Activated T-helper 2 cell treated with anti-CD3 and anti-CD28 coated beads, Interferon-gamma antibody, Interleukin-2, Interleukin-4, amounts not matched to agents 10 μg/mL and 5 μg/mL and 100 μg/mL, durations not matched to agents 14 hours and 24 hours and 36 hours (primary cell): ENCODE measurements around the gene EPS8L1. TPM values are rescaled to one million over a fixed set of nuclear protein-coding genes. Genes with fewer than 3 reads are reported as not detected.
A peak's percentile ranks its signal among the peaks of the same experiment; 100 is the strongest.

Experiments
- DNase-seq: peaks from one replicate; pipeline ENCODE4 v3.0.0; 2021; ENCODE audit warnings: low spot score
- H3K27ac Mint-ChIP-seq: one replicate; pipeline ENCODE4 v1.8.0; 2021; ENCODE audit warnings: mixed read lengths
- H3K27me3 Mint-ChIP-seq: one replicate; pipeline ENCODE4 v1.8.0; 2021; ENCODE audit warnings: low read depth, mixed read lengths
- H3K36me3 Mint-ChIP-seq: one replicate; pipeline ENCODE4 v1.8.0; 2021; ENCODE audit warnings: low read depth, mixed read lengths
- H3K4me1 Mint-ChIP-seq: one replicate; pipeline ENCODE4 v1.8.0; 2021; ENCODE audit warnings: low read depth, mixed read lengths
- H3K4me3 Mint-ChIP-seq: one replicate; pipeline ENCODE4 v1.8.0; 2021; ENCODE audit warnings: low read depth, mild to moderate bottlenecking, moderate library complexity, mixed read lengths
- H3K9me3 Mint-ChIP-seq: one replicate; pipeline ENCODE4 v1.8.0; 2021; ENCODE audit warnings: mixed read lengths
- intact Hi-C: fragments of 100-400 bp; cut with micrococcal nuclease; formaldehyde crosslinking; loops from one replicate; pipeline ENCODE4 v1.15.1; 2023
- total RNA-seq: library from RNA; stranded (reverse); gene quantifications from 2 replicates; pipeline ENCODE4 v1.2.3, GENCODE V29; 2022

EPS8L1 gene
- total RNA-seq, 1 donor from 2014 or later, result 6.6 TPM

DNA sequence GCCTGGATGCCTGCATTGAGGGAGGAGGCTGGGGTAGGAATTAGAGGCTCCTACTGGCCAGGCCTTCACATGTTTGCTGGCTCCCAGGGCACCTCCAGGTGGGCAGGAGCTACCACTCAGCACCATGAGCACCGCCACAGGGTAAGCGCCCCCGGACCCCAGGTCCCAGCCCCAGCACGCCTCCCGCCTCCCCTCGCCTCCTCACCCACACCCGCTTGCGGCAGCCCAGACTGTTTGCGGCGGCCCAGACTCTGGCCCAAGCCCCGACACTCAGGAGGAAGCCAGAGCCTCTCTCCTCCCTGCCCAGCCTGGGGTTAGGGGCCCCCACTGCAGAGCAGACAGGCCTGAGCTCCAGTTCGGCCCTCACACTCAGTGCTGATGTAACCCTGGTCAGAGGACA, 652 bp downstream of the EPS8L1 start:
- intact Hi-C loops, result no loop called here
- H3K36me3 Mint-ChIP-seq, result peaks cover 4% of the 10 kb centered on the region

DNA sequence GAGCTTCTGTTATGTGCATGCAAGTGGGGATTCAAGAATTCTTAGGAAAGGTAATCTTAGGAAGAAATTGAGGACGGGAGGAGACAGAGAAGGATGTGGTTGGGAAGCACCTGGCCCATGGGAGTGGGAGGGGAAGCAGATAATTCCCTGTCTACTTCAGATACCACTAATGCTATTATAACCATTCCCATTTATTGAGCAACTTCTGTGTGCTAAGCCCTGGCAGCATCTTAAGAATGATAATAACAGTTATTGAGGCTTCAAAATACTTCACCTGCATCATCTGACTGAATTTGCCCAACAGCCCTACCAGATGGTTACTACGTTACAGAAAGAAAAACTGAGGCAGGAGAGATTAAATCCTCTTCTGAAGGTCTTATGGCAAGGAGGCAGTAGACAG, 1.4 kb downstream of the EPS8L1 start:
- no peak for DNase-seq
- H3K27me3 Mint-ChIP-seq, result peaks cover 9% of the 10 kb centered on the region
- peaks cover 9% of the 10 kb centered on the region for H3K4me1 Mint-ChIP-seq
- intact Hi-C loops, result no loop called here
- H3K9me3 Mint-ChIP-seq, result no peaks in the 10 kb centered on the region
- no peak overlapping the region for H3K27ac Mint-ChIP-seq
- H3K36me3 Mint-ChIP-seq, result peaks cover 4% of the 10 kb centered on the region
- no peak overlapping the region for H3K4me3 Mint-ChIP-seq

More for the DNA sequence above, 652 bp downstream of the EPS8L1 start:
- H3K4me3 Mint-ChIP-seq, result no peak overlapping the region
- no peaks in the 10 kb centered on the region for H3K9me3 Mint-ChIP-seq
- peaks cover 9% of the 10 kb centered on the region for H3K4me1 Mint-ChIP-seq
- no peak for DNase-seq
- H3K27me3 Mint-ChIP-seq, result peaks cover 11% of the 10 kb centered on the region
- no peak overlapping the region for H3K27ac Mint-ChIP-seq

DNA sequence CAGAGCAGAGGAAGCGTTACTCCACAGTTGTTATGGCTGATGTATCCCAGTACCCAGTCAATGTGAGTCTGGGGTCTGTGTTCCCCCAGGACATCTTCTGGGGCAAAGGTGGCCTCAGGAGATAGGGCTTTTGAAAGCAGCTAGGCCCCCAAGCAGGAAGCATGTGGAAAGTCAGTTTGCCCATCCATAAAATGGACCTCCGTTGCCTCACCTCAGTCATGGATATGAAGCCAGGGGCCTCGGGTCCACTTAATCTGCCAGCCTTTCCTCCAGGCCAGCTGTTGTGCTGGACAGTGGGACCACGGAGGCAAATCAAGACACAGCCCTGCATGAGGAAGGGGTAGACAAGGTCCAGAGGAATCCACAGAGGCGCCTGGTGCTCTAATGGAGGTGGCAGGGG, 3.3 kb downstream of the EPS8L1 start:
- no peak overlapping the region for H3K27ac Mint-ChIP-seq
- H3K9me3 Mint-ChIP-seq, result no peaks in the 10 kb centered on the region
- peaks cover 7% of the 10 kb centered on the region for H3K36me3 Mint-ChIP-seq
- DNase-seq, result no peak
- peaks cover 14% of the 10 kb centered on the region for H3K27me3 Mint-ChIP-seq
- H3K4me3 Mint-ChIP-seq, result peak overlapping the region; percentile 42
- intact Hi-C loops, result no loop called here
- peaks cover 16% of the 10 kb centered on the region for H3K4me1 Mint-ChIP-seq

DNA sequence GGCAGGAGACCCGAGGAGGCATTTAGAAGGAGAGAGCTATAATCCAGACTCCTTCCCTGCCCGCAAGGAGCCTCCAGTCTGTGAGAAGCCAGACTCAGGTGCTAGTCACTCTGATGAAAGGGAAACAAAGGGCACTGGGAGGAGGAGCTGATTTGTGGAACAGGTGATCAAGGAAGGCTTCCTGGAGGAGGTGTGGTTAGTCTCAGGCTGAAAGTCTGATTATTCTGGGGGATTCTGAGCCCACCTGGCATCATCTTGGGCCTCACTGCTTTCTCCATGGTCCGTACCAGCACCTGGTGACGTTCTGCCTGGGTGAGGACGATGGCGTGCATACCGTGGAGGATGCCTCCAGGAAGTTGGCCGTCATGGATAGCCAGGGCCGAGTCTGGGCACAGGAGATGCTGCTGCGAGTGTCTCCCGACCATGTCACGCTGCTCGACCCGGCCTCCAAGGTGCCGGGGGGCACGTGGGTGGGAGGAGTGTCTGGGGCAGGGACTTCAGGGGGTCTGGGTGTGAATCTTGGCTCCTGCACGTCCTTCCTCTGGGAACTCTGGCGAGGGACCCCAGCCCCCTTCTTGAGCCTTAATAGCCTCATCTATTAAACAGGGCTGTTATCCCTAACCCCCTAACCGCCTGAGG, 3.9 kb downstream of the EPS8L1 start:
- Mint-ChIP-seq H3K9me3 (no peaks in the 10 kb centered on the region), H3K4me3 (peak overlapping the region; percentile 79), H3K4me1 (peaks cover 16% of the 10 kb centered on the region), H3K27ac (no peak overlapping the region), H3K27me3 (peaks cover 16% of the 10 kb centered on the region), H3K36me3 (peaks cover 7% of the 10 kb centered on the region)
- DNase-seq, result no peak
- intact Hi-C loops, result loop anchor here (2.0 to 10.0 kb wide), 4 partner anchors 17 to 615 kb away; partner anchors contain the start of genes DNAAF3, LENG9, PPP1R12C and RDH13

DNA sequence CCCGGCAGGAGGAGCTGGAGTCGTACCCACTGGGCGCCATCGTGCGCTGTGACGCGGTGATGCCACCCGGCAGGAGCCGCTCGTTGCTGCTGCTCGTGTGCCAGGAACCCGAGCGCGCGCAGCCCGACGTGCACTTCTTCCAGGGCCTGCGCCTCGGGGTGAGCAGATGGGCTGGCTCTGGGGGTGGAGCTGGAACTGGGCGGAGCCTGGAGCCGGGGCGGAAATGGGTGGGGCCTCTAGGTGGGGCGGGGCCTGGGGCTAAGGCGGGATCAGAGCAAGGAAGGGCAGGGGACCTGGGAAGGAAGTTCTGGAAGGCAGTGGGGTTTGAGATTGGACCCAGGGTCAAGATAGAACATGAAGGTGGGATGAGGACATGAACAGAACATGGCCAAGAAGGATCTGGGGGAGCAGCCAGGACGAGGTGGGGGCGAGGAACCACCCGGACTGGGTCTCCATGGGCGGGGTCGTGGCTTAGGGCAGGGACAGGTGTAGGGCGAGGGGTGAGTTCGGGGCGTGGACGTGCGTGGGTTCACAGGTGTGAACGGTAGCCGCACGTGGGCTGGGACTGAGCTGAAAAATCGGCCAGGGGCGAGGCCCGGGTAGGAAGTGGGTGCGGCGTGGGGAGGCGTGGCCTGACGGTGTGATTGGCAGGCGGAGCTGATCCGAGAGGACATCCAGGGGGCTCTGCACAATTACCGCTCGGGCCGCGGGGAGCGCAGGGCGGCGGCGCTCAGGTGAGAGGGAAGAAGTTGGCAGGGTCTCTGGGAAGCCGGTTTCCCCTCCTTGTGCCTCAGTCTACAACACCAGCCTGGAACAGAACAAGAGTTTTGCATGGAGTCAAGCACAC, 4.7 kb downstream of the EPS8L1 start:
- Mint-ChIP-seq H3K9me3 (no peaks in the 10 kb centered on the region), H3K27me3 (peaks cover 20% of the 10 kb centered on the region), H3K27ac (peak overlapping the region; percentile 86)

DNA sequence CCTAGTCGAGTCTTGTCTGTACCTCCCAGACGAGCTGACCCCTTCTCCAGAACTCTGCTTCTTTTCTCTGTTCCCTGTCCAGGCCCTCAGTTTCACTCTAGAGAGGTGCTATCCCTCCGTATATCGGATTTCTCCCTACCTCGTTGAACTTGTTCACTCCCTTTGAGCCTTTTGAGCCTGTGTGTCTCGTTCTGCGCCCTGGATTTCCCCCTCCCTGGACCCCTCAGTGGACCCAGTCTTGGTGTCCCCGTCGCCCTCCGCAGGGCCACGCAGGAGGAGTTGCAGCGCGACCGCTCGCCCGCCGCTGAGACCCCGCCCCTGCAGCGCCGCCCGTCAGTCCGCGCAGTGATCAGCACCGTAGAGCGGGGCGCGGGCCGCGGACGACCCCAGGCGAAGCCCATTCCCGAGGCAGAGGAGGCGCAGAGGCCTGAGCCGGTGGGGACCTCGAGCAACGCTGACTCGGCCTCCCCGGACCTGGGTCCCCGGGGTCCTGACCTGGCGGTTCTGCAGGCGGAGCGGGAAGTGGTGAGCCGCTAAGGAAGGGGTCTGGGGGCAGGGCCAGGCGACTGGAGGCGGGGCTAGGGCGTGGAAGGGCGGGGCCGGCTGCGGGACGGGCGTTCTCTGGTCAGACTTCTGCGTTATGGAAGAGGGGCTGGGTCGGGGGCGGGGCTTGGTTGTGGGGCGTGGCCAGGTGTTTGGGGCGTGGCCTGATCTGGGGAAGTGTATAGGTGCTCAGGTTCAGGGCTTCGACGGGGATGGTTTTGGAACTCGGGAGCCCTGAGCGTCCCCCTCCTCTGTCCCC, 5.5 kb downstream of the EPS8L1 start:
- Mint-ChIP-seq H3K36me3 (peaks cover 7% of the 10 kb centered on the region), H3K27ac (peak overlapping the region; percentile 86), H3K27me3 (peaks cover 28% of the 10 kb centered on the region), H3K4me3 (peak overlapping the region; percentile 79), H3K4me1 (peaks cover 16% of the 10 kb centered on the region), H3K9me3 (no peaks in the 10 kb centered on the region)
- intact Hi-C loops, result loop anchor here (2.0 to 10.0 kb wide), 4 partner anchors 18 to 616 kb away; partner anchors contain the start of genes DNAAF3, LENG9, PPP1R12C and RDH13
- peak; percentile 94 for DNase-seq

More for the DNA sequence above, 4.7 kb downstream of the EPS8L1 start:
- DNase-seq, result peak; percentile 75
- intact Hi-C loops, result loop anchor here (2.0 to 10.0 kb wide), 4 partner anchors 18 to 616 kb away; partner anchors contain the start of genes DNAAF3, LENG9, PPP1R12C and RDH13
- Mint-ChIP-seq H3K4me1 (peaks cover 16% of the 10 kb centered on the region), H3K4me3 (peak overlapping the region; percentile 79), H3K36me3 (peaks cover 7% of the 10 kb centered on the region)

DNA sequence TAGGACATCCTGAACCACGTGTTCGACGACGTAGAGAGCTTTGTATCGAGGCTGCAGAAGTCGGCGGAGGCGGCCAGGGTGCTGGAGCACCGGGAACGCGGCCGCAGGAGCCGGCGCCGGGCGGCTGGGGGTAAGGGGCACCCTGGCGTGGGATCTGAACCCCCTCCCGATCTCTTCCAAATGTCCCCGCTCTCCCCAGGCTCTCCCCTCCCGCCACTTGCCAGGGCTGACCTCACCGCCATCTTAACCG, 6.0 kb downstream of the EPS8L1 start:
- peaks cover 16% of the 10 kb centered on the region for H3K4me1 Mint-ChIP-seq
- H3K27ac Mint-ChIP-seq, result no peak overlapping the region
- DNase-seq, result no peak
- H3K9me3 Mint-ChIP-seq, result no peaks in the 10 kb centered on the region
- peaks cover 7% of the 10 kb centered on the region for H3K36me3 Mint-ChIP-seq
- peak overlapping the region; percentile 79 for H3K4me3 Mint-ChIP-seq
- peaks cover 28% of the 10 kb centered on the region for H3K27me3 Mint-ChIP-seq
- intact Hi-C loops, result loop anchor here (2.0 to 10.0 kb wide), 4 partner anchors 19 to 617 kb away; partner anchors contain the start of genes DNAAF3, LENG9, PPP1R12C and RDH13

DNA sequence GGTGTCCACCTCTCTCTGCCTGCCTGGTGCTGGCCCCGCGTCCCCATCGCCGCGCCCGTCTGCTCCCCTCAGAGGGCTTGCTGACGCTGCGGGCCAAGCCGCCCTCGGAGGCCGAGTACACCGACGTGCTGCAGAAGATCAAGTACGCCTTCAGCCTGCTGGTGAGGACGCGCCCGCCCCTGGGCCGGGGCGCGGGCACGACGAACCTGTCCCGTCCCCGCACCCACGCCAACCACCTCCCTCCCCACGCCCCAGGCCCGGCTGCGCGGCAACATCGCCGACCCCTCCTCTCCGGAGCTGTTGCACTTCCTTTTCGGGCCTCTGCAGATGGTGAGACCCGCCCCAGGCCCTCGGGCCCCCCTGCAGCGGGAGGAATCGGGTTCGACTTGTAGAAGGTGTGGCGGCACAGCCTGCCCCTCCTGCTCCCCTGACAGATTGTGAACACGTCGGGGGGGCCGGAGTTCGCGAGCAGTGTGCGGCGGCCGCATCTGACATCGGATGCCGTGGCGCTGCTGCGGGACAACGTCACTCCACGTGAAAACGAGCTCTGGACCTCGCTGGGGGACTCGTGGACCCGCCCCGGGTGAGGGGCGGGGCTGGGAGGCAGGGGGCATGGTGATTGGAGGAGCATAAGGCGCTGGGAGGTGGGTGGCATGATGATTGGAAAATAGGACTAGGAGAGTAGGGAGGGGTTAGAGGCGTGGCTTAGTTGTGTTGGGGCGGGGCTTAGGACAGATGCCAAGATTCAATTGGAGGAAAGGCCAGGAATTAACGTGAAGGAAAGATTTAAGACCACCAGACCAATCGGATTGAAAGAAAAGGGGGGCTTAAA, 6.6 kb downstream of the EPS8L1 start:
- peaks cover 28% of the 10 kb centered on the region for H3K27me3 Mint-ChIP-seq

DNA sequence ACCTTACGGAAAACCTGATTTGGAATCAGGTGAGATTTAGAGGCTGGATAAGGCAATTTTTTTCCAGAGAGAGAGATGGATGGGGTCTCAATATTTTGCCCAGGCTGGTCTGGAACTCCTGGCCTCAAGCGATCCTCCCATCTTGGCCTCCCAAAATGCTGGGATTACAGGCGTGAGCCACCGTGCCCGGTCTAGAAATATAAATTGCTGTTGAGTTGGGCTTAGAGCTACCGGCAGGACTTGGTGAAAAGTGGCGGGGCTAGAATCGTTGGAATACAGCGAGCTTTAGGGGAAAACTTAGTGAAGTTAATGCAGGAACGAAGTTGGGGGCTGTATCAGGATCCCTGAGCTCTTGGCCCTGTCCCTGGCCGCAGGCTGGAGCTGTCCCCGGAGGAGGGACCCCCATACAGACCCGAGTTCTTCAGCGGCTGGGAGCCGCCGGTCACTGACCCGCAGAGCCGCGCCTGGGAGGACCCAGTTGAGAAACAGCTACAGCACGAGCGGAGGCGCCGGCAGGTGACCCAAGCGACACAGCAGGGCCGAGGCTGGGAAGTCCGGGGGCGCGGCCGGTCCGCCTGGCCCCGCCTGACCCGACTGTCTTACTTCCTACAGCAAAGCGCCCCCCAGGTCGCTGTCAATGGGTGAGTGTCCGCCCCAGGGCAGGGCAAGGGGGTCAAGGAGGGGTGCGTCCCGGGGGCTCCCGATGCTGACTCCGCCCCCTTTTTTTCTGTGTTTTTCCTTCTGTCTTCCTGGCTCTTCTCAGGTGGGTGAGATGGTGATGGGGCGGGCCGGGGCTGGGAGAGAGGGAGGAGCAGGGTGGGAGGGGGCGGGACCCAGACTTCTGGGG, 7.6 kb downstream of the EPS8L1 start:
- Mint-ChIP-seq H3K4me1 (peaks cover 23% of the 10 kb centered on the region), H3K27ac (no peak overlapping the region), H3K9me3 (no peaks in the 10 kb centered on the region), H3K36me3 (peaks cover 18% of the 10 kb centered on the region), H3K27me3 (peaks cover 37% of the 10 kb centered on the region), H3K4me3 (no peak overlapping the region)
- intact Hi-C loops, result loop anchor here (10.0 kb wide), 2 partner anchors 82 to 618 kb away; partner anchors contain the start of genes DNAAF3 and LENG9
- no peak for DNase-seq

More for the DNA sequence above, 6.6 kb downstream of the EPS8L1 start:
- intact Hi-C loops, result loop anchor here (10.0 kb wide), 2 partner anchors 83 to 617 kb away; partner anchors contain the start of genes DNAAF3 and LENG9
- H3K36me3 Mint-ChIP-seq, result peaks cover 8% of the 10 kb centered on the region
- H3K4me1 Mint-ChIP-seq, result peaks cover 16% of the 10 kb centered on the region
- H3K4me3 Mint-ChIP-seq, result peak overlapping the region; percentile 54
- no peak overlapping the region for H3K27ac Mint-ChIP-seq
- DNase-seq, result peak; percentile 32
- H3K9me3 Mint-ChIP-seq, result no peaks in the 10 kb centered on the region

DNA sequence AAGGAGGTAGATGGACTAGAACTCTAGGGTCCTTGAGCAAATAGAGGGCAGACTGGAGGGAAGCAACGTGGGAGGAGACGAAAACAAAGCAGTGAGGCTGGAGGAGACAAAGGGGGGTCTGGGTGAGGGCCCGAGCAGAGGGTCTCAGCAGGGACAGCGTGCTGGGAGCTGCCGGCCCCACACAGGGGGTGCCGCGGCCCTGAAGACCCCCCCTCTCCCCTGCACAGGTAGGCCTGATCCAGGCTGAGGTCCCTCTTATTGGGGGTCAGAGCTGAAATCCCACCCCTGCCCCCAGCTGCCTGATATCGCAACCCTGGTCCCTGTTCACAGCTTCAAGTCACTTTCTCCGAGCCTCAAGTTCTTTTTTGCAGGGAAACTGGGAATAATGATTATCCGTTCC, 8.7 kb downstream of the EPS8L1 start:
- Mint-ChIP-seq H3K36me3 (peaks cover 21% of the 10 kb centered on the region), H3K9me3 (no peaks in the 10 kb centered on the region), H3K27ac (no peak overlapping the region), H3K27me3 (peaks cover 43% of the 10 kb centered on the region), H3K4me1 (peaks cover 27% of the 10 kb centered on the region), H3K4me3 (no peak overlapping the region)
- intact Hi-C loops, result loop anchor here (10.0 kb wide), 2 partner anchors 80 to 620 kb away; partner anchors contain the start of genes DNAAF3 and LENG9
- DNase-seq, result no peak
